HG02623 (cell line): Measurements from ENCODE around the gene CCDC15.

Experiments used
- ATAC-seq: cut with Tn5 transposase; IDR thresholded peaks from one replicate; pipeline ENCODE4 v1.9.1; 2021; ENCODE audit warnings: moderate library complexity; ENCODE audit not compliant: unreplicated experiment

The CCDC15 gene

GRCh38 chr11:125062931-125063428 is 109.0 kb downstream of the CCDC15 start, which contains the start of gene SLC37A2:
SLC37A2 (plus strand) TSS chr11:125063305; CDS start chr11:125063368, 63 bp downstream.
- peak; percentile 81 for ATAC-seq

GRCh38 chr11:125063429-125064043 is 109.5 kb downstream of the CCDC15 start:
- peak; percentile 17 for ATAC-seq

GRCh38 chr11:125064070-125064469 is 110.1 kb downstream of the CCDC15 start:
- ATAC-seq, result no peak

- ATAC-seq, result no peak
Observed at GRCh38 chr11:125068368-125068767, 114.4 kb downstream of the CCDC15 start.

GRCh38 chr11:125069008-125069407 is 115.0 kb downstream of the CCDC15 start:
- ATAC-seq, result no peak

- no peak for ATAC-seq
Observed at GRCh38 chr11:125069796-125070195, 115.8 kb downstream of the CCDC15 start.

- ATAC-seq, result peak; percentile 61
Observed at GRCh38 chr11:125070699-125071254, 116.8 kb downstream of the CCDC15 start.

GRCh38 chr11:125071435-125071834 is 117.4 kb downstream of the CCDC15 start:
- no peak for ATAC-seq

GRCh38 chr11:125071846-125072217 is 117.8 kb downstream of the CCDC15 start:
- no peak for ATAC-seq

- peak; percentile 77 for ATAC-seq
Observed at GRCh38 chr11:125072218-125072960, 118.4 kb downstream of the CCDC15 start.

- ATAC-seq, result no peak
Observed at GRCh38 chr11:125072961-125073590, 119.1 kb downstream of the CCDC15 start.

GRCh38 chr11:125073616-125074483 is 119.8 kb downstream of the CCDC15 start:
- ATAC-seq, result no peak

- ATAC-seq, result no peak
Observed at GRCh38 chr11:125074511-125075241, 120.7 kb downstream of the CCDC15 start.

GRCh38 chr11:125075242-125075625 is 121.2 kb downstream of the CCDC15 start:
- no peak for ATAC-seq

- ATAC-seq, result no peak
Observed at GRCh38 chr11:125075900-125076317, 121.9 kb downstream of the CCDC15 start.

- ATAC-seq, result no peak
Observed at GRCh38 chr11:125076378-125076945, 122.5 kb downstream of the CCDC15 start.

GRCh38 chr11:125078016-125078415 is 124.0 kb downstream of the CCDC15 start:
- no peak for ATAC-seq

GRCh38 chr11:125078516-125079140 is 124.6 kb downstream of the CCDC15 start:
- no peak for ATAC-seq
